NCI-H82 (cell line): ENCODE data around the gene FGR.

Experiments
- DNase-seq: peaks from one replicate; lab custom pipeline; 2025; lab: John Stamatoyannopoulos, UW

Gene FGR

DNA sequence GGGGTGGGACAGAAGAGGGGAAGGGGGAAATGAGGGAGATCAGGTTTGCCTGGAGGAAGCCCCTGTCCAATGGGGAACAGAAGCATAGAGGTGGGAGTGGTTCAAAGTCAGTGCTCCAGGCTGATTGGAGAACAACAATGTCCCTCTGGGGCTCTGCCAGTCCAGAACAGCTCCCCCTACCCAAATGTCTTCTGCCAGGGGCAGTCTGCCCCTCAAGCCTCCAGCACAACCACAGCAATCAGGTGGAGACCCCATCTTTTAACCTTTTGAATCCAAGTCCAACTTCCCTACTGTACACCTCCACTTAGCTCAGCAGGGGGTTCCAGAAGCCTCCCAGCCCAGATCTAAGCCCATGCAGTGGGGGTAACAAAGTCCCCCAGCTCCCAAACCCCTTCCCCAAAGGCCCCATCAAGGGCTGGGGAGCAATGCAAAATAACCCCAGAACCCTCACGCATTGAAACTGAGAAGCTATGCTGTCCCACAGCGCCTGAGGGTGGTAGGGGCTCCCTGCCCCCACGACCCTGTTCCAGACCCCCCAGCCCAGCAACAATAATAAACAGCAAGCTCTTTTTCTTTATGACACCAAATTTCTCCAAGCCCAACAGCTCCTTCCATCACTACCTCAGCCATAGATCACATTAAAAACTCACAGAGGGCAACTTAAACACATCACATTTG, 34.3 kb downstream of the FGR start:
- peak; percentile 89 for DNase-seq

DNA sequence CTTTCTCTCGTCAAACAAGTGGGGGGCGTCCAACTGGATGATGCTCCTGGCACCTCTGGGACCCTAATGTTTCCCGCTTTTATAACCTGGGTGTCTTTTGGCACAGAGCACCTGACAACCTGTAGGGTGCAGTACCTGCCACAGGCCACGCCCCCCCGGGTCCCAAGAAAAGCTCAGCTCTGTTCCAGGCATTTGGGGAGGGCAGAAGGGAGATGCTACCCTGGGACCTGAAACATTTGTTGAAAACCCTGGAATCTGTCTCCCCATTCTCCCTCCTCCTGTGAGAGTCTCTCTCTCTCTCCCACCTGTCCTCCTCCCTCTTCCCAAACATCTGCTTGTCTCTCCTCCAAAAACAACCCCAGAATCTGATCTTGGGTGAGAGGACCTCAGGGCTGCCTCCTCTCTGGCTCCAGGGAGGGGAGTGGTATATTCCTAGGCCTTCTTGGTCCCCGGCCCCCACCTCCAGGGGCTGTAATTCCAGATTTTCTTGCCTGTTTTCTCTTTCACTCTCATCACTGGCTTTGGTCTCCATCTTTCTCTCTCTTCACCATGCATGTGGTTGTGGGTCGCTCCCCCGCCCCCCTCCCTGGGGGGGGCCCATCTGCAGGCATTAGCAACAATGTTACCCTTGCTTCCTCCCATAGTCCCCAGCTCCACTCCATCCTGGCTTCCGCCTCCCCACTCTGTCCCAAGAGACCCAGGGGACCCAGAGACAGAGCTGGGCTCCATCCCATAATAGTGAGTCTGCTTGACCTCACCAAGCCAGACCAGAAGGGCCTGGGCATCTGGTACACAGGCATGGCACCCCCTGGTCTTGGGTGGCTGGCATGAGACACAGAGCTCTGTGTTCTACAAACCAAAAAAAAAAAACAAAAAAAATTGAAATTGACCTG, 35.1 kb downstream of the FGR start:
- peak; percentile 65 for DNase-seq

DNA sequence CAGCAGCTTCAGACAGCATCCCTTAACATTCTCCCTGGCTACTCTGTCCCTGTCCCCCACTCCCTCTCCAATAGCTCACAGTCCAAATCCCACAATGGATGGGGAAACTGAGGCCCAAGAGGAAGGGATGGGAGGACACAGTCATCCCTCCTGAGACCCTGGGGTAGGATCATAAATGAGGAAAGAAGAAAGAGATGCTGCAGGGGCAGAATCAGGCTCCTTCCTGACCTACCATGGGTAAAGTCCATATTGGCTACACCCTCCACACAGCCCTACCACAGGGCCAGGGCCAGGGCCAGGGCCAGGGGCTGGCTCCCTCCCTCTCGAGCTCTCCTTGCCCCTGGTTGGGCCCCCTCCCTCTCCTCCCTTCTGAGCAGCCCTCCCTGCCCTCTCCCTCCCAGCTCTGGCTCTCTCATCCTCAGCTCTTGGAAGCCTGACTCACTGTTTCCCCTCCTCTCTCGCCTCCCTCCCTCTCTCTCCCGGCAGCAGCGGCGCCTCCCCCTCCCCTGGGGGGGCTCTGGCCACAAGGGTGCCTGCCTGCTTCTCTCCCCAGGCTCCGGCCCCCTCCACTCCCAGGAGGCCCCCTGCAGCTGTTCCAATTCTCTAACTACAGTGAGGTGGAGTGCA, 36.0 kb downstream of the FGR start:
- DNase-seq, result peak; percentile 84

DNA sequence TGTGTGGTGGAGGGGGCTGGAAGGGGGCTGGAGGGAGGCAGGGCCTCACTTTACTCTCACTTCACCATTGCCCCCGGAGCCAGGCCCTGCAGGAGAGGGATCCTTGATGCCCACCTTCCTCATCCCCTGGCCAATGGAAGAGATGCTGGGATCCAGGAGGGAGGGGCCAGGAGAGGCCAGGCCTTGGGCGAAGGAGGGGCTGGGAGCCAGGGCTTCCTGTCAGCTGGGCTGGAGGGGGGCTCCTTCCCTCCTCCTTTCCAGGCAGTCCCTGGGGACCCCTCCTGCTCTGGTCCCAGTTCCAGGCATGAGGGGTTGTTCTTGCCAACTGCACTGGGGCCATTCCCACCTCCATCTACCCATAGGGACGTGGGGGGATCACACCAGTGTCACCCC, 36.7 kb downstream of the FGR start:
- DNase-seq, result peak; percentile 96

DNA sequence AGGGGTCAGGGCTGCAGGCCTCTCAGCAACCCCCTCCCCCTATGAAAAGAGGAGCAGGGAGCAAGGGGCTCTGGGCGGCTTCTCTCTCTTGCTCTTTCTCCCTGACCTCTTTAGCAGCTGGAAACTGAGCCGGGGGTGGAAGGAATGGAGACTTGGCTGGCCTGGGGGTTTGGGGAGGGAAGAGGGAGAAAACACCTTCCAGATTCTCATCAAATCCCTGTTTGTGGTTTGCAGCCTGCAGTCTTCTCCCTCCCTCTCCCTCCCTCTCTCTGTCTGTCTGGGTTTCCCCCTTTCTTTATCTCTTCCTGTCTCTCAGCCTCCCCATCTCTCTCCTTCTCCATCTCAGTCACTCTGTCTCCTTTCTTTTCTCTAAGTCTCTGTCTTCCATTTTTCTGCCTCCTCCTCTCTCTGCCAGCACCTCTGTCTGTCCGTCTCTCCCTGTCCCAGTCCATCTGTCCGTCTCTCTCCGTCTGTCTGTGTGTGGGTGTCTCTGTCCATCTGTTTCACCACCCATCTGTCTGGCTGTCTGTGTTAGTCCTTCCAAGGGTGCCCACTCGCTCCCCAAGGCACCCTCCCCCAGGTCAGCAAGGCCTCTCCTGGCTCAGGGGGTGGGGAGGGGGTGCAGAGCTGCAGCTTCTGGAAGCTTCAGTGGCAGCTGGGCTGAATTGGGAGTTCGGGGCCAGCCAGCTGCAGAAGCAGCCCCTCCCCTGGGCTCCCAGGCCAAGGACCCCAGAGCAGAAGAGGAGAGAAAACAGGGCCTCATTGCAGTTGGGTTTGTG, 37.3 kb downstream of the FGR start:
- peak; percentile 75 for DNase-seq

DNA sequence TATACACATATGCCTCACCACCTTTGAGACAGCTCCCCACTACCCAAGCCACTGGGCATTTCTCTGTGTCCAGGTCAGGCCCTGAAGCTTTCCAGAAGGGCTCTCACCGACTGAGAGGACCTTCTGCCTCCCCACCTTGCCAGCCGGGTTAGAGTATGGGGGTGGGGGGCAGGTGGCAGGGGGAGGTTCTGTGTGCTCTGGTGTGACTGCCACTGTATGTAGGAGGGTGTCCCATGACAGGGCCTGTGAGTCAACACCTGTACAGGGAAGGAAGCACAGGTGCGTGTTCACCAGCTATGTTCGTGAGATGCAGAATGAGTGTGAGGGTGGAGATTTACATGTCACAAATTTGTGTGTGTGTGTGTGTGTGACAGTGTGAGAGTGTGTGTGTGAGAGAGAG, 38.0 kb downstream of the FGR start:
- no peak for DNase-seq

DNA sequence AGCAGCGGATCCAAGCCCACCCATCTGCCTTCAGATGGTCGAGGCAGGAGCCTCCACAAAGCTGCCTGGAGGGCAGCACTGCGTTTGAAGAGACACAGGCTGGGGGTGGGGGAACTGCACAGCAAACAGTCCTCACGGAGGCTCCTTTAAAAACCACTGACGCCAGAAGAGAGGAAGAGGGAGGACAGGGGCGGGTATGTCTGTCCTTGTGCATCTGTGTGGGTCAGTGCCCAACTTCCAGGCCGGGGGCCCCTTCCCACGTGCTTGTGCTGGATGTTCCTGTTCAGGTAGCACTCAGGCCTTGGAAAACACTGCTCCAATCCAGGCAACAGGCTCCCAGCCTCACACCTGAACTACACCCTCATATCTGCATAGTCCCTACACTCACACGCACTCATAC, 38.7 kb downstream of the FGR start:
- DNase-seq, result peak; percentile 32

DNA sequence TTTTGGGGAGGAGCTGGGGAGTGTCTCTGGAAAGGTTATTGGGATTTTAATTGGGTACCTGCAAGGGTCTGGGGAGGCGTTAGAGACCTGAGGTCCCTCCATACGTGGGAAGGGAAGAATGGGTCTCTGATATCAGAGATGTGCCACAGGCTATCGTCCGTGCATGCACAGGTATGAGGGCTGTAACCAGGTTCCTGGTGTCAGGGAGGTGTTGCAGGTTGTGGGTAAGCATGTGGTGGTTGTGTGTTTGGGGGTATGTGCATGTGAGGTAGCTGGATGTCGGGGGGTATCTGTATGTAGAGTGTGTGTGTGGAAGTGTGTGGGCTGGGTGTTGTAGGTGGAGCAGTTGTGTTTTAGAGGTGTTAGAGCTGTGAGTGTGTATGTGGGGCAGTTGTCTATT, 39.4 kb downstream of the FGR start:
- no peak for DNase-seq

DNA sequence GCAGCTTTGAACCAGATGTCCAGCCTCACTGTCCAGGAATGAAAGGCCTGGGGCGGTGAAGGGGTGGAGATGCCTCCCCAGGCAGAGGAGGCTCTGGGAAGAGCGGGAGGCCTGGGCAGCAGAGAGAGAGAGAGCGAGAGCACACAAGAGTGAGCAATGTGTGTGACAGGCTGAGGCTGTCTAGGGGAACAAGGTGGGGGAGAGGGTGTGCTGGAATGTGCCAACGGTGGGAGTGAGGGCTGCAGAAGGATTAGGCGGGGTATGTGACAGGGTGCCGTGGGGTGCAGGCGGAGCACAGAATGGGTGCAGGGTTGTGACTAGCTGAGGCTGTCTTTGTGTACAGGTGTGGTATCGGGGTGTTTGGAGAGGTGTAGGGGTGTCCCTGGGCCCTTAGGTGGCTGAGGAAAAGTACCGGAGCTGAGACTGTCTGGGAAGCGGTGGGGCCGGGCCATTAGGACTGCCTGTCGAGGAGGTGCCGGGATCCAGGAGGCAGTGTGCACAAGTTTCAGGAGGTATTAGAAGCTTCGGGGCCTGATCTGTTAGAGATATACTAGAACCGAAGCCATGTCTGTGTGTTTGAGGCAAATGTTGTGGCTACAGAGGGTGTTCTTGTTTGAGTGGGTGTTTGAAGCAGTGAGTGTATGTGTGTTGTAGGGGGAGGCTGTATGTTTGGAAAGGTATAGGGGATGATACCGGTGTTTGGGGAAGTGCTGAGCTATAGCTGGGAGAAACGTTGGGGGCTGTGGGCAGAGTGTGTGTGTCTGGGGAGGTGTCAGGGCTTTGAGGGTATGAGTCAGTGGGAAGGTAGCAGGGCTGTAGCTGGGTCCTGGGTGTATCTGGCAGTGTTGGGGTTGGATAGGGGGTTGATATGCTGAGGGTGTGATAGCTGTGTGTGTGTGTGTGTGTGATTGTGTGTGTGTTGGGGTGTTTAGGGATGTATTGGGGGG, 40.1 kb downstream of the FGR start:
- DNase-seq, result peak; percentile 34

DNA sequence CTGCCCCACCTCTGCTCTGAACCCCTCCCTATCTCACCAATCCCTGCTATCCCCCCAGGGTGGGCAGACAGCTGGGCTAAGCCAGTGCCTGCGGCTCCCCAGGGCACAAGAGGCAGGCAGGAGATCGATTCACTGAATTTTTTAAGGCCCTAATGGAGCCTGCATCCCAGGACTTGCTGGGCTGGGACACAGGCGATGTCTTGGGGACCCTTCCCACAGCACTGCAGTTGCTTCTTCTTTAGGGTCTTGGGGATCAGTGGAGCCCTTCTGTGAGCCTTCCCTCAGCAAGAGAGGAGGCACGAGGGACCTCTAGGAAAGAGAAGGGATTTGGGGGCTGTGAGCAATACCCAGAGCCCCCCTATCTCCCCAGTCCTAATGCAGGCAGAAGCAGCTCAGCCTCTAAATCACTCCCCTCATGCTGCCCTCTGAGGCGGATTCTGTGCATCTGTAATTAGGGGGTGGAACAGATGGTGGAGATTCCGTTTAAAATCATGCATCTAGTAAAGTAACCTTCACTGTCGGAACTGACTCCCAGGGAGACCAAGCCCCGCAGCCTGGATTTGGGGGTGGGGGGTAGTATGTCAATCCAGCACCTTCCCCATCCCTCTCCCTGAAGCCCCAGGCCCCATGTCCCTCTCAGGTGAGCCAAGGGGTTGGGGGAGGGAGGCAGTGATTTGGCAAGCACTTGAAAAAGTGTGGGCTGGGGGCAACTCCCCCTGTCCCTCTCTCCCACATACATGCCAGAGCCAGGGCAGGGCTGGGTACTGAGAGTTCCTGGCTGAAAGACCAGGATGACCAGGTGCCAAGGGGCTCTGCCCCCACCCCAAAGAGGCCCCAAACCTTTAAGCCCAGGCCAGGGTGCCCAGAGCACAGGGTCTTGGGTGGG, 41.1 kb downstream of the FGR start:
- peak; percentile 93 for DNase-seq

DNA sequence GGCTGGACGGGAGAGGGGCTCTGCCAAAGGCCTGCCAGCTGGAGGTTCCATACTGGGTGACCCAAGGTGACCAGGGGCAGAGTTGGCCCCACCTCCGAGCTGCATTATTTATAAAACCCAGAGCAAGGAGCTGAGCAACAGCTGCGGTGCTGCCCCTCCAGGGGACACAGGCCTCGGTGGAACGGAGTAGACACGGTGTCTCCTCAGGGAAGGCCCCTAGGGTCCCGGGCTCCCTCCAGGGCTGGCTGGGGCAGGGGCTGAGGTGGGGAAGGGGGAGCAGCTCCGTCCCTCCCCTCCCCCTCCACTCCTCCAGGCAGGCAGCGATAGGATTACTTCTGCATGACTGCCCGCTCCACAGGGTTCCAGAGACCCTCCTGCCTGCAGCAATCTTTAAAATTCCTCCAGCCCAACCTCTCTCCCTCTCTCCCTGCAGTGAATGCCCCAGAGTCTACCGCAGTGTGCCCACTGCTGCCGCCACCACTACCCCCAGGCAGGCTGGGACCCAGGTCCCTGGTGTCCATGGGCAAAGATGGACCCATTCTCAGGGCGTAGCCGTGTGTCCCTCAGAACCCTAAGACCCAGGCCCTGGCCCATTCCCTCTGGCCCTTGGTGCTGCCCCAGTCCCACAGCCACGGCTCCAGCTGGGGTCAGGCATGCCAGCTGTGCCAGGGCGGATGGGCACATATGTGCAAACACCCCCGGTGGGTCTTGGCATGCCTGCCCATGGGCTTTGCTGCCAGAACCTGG, 41.9 kb downstream of the FGR start:
- DNase-seq, result peak; percentile 87

DNA sequence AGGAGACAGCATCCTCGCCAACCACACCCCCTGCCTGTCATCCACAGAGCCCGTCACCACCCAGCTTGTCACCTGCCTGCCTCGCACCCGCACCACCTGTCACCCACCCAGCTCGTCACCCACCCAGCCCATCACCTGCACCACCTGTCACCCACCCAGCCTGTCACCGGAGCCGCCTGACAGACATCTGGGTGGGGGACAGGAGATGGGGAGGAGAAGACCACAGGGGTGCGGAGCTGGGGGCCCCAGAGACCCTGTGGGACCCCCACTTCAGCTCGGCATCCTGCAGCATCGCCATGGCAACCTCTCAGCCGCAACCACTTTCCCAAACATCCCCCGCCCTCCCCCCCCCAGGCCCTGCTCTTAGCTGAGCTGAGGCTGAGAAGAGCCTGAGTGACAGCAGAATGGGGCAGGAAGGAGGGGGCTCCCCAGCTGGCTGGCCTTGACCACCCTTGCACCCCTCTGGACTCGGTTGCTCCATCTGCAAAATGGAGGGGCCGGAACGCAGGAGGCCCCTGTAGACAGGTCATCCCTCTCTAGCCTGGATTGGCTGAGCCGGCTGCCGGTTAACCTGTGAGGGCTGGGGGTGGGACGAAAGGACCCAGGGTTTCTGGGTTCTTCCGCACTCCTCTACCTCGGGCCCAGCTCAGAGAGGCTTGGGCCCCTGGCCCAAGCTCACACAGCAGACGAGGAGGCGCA, 42.6 kb downstream of the FGR start:
- DNase-seq, result peak; percentile 86

DNA sequence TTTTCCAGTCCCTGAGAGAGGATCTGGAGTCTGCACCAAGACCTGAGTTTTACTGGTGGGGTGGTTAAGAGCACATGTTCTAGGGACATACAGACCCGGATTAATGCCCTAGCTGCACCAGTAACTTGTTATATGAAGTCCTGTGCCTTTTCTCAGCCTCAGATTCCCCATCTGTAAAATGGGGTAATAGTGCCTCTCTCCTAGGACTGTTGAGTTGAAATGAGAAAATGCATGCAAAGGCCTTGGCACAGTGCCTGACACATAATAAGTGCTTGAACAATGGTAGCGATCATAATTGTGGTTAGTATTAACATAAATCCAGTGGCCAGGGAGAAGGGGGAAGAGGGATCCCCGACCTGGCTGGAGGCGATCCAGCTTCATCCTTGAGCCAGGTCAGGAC, 43.4 kb downstream of the FGR start:
- DNase-seq, result no peak

DNA sequence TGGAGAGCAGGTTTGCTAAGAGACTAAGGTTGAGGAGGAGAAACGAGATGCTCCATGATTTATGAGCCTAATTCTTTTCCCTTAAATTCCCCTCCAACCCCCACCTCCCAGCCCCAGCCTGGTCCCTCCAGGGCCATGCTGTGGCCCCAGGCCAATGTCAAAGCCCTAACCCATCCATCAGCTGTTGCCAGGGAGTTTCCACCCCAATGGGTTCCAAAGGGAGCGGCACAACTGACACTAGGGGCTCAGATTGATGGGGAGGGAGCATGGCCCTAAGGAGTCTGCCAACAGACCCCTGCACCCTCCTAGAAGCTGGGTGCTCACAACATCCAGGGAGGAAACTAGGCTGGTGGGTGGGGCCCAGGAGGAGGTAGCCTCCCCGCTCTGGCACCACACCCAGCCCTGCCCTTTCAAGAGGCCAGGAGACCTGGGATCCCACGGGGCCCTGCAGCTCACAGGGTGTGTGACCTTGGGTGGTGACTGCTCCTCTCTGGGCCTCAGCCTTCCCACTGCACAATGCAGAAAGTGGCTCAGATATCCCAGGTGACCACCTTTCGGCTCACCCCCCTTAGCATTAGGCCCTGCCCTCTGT, 44.0 kb downstream of the FGR start:
- no peak for DNase-seq

DNA sequence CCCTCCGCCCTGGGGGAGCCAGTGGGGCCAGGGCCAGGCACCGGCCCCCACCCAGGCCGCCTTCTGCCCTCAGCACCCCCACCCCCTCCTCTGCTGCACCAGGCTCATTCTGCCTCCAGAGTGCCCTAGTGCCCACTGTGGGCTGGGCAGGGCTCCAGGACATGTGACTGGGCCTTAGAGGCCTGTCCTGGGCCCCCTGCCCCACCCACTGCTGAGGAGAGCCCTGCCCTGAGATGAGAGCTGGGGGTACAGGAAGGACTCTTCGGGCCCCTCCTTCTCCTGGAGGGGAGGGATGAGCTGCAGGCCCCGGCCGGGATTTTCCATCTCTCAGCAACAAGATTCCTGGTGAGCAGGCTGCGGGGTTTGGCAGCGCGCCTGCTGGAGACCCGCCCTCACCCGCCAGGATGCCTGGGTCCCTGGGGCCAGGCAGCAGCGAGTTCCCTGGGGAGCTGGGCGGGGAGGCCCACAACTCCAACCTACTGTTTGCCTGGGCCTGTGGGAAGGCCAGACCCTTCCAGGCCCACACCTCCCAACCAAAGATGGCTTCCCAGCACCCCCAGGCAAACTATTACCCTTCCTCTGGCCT, 45.1 kb downstream of the FGR start:
- DNase-seq, result peak; percentile 68

DNA sequence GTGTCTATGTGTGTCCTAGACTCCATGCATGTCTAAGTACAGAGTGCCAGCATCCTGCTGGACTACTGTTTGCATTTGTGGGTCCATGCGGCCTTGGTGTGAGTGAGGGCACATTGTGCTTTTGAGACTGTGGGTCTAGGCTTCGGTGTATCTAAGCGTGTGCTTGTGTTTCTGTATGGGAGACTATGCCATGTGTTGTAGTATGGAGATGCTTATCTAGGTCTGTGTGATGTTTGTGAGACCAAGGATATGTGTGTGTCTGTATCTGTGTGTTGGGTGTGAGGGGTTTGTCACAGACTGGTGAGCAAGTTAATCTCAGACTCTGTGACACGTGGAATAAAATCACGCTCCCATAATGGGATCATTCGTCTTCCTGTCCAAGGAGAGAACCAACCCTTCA, 45.5 kb downstream of the FGR start:
- peak; percentile 58 for DNase-seq

DNA sequence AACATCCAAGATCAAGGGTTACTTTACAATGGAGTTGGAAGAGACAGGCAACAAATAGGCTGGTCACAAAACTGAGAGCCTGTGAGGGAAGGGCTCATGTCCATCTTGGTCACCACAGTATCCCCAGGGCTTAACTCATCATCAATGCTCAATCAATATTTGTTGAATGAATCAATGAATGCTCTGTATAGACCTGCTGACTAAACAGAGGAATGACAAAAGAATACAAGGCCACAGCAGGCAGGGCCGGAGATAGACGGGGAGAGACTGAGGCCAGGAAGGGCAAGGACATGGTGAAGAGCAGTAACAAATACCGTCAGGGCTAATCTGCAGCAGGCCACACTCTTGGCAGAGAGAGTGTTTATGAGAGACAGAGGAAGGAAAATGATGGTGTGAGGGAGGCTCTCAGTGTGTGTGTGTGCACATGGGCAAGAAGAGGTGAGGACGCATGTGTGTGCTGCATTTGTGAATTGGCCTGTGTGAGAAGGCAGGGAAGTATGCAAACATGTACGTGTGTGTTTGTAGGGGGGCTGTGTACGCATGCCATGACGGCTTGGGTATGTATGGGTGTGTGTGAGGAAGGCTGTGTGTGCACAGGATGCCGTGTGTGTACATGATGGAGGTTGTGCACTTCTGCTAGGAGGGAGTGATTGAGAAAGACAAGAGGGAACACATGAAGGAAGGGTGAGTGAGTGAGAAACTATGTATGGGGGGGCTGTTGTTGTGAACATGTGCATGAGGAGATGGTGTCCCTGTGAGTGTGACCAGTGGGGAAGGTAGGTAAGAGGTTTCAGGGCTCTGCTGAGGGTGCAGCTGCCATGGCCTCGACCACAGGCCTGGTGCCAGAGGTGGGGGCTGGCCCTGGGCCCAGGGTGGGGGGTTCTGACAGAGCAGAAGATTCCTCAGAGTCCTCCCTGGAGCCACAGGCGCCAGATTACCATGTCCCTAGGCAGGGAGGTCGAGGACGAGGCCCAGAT, 46.4 kb downstream of the FGR start:
- DNase-seq, result no peak
